Measurements from ENCODE around the gene H2AZ1. TPM values are rescaled to one million over a fixed set of nuclear protein-coding genes. Genes with fewer than 3 reads are reported as not detected.
"Not testable (repeated sequence)": the region's sequence is repeated elsewhere in the genome, so short reads cannot be mapped to it uniquely, and the experiment has no call there.

The H2AZ1 gene
- total RNA-seq, 1 donor from 2014 or later = 388 TPM

DNA sequence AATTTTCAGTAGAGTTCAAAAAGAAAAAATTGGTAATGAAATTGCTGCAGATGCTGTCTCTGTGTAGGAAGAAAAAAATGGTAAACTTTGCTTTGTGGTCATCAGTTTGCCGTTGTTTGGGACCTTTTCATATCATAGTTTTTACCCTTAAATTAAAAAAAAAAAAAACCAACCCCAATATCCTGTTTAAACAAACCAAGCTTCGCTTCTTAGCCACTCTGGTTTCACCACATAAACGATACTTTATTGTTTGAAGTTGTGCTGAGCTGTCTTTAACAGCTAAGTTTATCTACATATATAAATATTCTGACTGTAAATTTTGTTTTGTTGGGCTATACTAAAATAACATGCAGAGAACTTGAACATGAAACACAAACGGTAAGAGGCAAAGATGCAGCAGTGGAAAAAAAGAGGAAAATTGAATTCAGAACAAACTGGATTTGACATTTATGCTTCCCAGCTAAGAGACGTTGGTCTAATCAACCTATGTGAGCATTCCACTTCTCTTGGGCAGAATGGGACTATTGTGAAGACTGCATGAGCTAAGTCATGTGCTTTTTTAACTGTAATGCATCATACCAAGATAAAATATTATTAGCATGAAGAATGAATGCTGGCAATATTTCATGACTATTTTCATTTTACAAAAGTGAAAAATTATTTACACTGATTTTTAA lies 15.7 kb upstream of the H2AZ1 start:
- TF ChIP-seq, protein P1, sequence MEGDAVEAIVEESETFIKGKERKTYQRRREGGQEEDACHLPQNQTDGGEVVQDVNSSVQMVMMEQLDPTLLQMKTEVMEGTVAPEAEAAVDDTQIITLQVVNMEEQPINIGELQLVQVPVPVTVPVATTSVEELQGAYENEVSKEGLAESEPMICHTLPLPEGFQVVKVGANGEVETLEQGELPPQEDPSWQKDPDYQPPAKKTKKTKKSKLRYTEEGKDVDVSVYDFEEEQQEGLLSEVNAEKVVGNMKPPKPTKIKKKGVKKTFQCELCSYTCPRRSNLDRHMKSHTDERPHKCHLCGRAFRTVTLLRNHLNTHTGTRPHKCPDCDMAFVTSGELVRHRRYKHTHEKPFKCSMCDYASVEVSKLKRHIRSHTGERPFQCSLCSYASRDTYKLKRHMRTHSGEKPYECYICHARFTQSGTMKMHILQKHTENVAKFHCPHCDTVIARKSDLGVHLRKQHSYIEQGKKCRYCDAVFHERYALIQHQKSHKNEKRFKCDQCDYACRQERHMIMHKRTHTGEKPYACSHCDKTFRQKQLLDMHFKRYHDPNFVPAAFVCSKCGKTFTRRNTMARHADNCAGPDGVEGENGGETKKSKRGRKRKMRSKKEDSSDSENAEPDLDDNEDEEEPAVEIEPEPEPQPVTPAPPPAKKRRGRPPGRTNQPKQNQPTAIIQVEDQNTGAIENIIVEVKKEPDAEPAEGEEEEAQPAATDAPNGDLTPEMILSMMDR (IDR thresholded peaks at IDR 0.05; ENCODE audit: insufficient read depth, low read length, poor library complexity, severe bottlenecking) = no peak
- H3K4me3 ChIP-seq (ENCODE audit: low read depth, low read length) = no peak overlapping the region
- H3K27me3 ChIP-seq (ENCODE audit: control insufficient read depth, insufficient read depth, low read length) = no peaks in the 10 kb centered on the region
- no peak for DNase-seq (ENCODE audit: low read depth)
- H3K36me3 ChIP-seq (ENCODE audit: control insufficient read depth, insufficient read depth, low read length) = no peaks in the 10 kb centered on the region

DNA sequence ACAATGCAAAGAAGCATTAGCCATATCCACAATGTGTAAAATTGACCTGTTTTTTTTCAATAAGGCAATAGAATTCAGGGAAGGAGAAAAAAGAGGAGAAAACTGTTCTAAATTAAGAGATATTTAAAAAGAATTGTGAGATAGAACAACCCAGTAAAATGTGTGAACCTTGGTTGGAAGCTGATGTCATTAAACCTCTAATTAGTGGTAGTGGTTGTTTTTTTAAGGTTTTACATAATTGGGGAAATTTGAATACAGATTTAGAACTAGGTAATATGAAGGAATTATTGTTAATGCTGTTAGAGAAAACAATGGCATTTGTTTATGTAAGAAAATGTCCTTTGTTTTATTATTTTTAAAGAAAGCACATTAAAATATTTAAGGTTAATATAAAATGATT lies 15.1 kb upstream of the H2AZ1 start:
- Histone ChIP-seq H3K27me3 (ENCODE audit: control insufficient read depth, insufficient read depth, low read length) (no peaks in the 10 kb centered on the region), H3K4me3 (ENCODE audit: low read depth, low read length) (no peak overlapping the region), H3K36me3 (ENCODE audit: control insufficient read depth, insufficient read depth, low read length) (no peaks in the 10 kb centered on the region)
- TF ChIP-seq, protein P1 (IDR thresholded peaks at IDR 0.05; ENCODE audit: insufficient read depth, low read length, poor library complexity, severe bottlenecking) = no peak
- no peak for DNase-seq (ENCODE audit: low read depth)

DNA sequence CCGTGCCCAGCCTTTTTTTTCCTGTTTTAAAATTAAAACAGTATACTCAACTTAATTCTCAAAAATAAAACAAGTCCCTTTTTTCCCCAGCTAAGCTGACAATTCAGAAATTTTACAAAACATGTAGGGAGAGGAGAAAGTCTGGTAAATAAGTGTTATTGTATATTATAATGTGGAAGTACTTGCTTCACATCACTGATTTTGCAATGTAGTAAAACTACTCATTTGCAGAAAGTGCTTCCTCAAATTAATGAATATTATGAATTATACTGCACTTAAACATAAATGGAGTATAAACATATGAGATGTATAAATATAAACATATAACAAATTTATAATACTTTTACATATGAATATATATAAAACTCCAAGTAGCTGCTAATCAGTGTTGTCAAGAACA lies 11.6 kb upstream of the H2AZ1 start:
- no peak for DNase-seq (ENCODE audit: low read depth)
- Histone ChIP-seq H3K36me3 (ENCODE audit: control insufficient read depth, insufficient read depth, low read length) (no peaks in the 10 kb centered on the region), H3K4me3 (ENCODE audit: low read depth, low read length) (no peak overlapping the region), H3K27me3 (ENCODE audit: control insufficient read depth, insufficient read depth, low read length) (no peaks in the 10 kb centered on the region)
- TF ChIP-seq, protein P1 (IDR thresholded peaks at IDR 0.05; ENCODE audit: insufficient read depth, low read length, poor library complexity, severe bottlenecking) = no peak

DNA sequence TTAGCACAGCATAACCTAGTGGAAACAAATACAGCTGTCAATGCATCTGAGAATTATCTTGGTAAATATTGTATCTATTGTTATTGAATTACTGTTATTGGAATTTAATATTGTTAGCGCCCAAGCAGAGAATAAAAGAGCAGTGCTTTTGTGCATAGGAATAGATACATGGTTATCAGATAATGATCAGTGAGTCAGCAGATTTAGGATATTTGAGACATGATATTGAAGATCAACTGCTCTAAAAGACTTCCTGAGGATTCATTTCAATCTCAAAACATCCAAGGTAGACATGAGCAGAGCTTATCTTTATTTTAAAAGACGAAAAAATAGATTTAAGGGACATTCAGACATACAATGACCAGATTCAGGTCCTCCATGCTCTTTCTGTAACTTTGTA lies 10.6 kb upstream of the H2AZ1 start:
- DNase-seq (ENCODE audit: low read depth) = no peak
- H3K4me3 ChIP-seq (ENCODE audit: low read depth, low read length) = no peak overlapping the region
- TF ChIP-seq, protein P1 (IDR thresholded peaks at IDR 0.05; ENCODE audit: insufficient read depth, low read length, poor library complexity, severe bottlenecking) = no peak
- no peaks in the 10 kb centered on the region for H3K27me3 ChIP-seq (ENCODE audit: control insufficient read depth, insufficient read depth, low read length)
- no peaks in the 10 kb centered on the region for H3K36me3 ChIP-seq (ENCODE audit: control insufficient read depth, insufficient read depth, low read length)

DNA sequence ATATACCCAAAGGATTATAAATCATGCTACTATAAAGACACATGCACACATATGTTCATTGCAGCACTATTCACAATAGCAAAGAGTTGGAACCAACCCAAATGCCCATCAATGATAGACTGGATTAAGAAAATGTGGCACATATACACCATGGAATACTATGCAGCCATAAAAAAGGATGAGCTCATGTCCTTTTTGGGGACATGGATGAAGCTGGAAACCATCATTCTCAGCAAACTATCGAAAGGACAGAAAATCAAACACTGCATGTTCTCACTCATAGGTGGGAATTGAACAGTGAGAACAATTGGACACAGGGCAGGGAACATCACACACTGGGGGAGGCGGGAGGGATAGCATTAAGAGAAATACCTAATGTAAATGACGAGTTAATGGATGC lies 8.1 kb upstream of the H2AZ1 start:
- H3K4me3 ChIP-seq (ENCODE audit: low read depth, low read length); DNase-seq (ENCODE audit: low read depth); H3K27me3 ChIP-seq (ENCODE audit: control insufficient read depth, insufficient read depth, low read length); H3K36me3 ChIP-seq (ENCODE audit: control insufficient read depth, insufficient read depth, low read length): not testable (repeated sequence)

DNA sequence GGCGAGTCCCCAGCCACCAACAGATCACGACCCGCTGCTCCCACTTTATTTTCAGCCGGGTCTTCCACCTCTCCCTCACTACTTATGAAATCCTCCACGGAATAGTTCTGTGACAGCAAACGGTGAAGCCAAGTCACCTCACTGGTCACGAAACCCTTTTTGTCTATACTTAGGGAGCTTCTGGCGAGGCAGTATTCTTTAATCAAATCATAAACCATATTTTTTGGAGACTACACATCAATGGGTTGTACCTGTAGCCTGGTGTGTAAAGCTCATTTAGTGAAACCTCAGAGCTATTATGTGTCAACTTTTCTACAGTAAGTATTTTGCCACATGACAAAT lies 809 bp upstream of the H2AZ1 start:
- TF ChIP-seq, protein P1 (IDR thresholded peaks at IDR 0.05; ENCODE audit: insufficient read depth, low read length, poor library complexity, severe bottlenecking) = no peak
- H3K27me3 ChIP-seq (ENCODE audit: control insufficient read depth, insufficient read depth, low read length) = no peaks in the 10 kb centered on the region
- peak overlapping the region; percentile 78 for H3K4me3 ChIP-seq (ENCODE audit: low read depth, low read length)
- DNase-seq (ENCODE audit: low read depth) = no peak
- H3K36me3 ChIP-seq (ENCODE audit: control insufficient read depth, insufficient read depth, low read length) = no peaks in the 10 kb centered on the region

Measured in kidney epithelial cell (primary cell).